ENCODE measurements around the gene PPP6R2.

GRCh38 chr22:50371101-50371648, 28.0 kb downstream of the PPP6R2 start:
- no peak for TF ChIP-seq CTCF (IDR thresholded peaks at IDR 0.05 in 8 of 11, conservative IDR thresholded peaks at IDR 0.05 in 3 of 11)
- no peak for TF ChIP-seq POLR2A (IDR thresholded peaks at IDR 0.05)
- TF ChIP-seq POLR2AphosphoS5 (IDR thresholded peaks at IDR 0.05) = no peak

Measured in spleen (tissue), 7 donors.